Hematopoietic multipotent progenitor cell treated with erythropoietin and hydrocortisone succinate and interleukin-3 and kit ligand, for 4 days (in vitro differentiated cells): ENCODE data around the gene TMEM132D.
"Not testable (repeated sequence)": the region's sequence is repeated elsewhere in the genome, so short reads cannot be mapped to it uniquely, and the experiment has no call there.

Experiments
- DNase-seq: peaks from one replicate; pipeline ENCODE4 v3.0.0-alpha.2; 2015

TMEM132D gene

DNA sequence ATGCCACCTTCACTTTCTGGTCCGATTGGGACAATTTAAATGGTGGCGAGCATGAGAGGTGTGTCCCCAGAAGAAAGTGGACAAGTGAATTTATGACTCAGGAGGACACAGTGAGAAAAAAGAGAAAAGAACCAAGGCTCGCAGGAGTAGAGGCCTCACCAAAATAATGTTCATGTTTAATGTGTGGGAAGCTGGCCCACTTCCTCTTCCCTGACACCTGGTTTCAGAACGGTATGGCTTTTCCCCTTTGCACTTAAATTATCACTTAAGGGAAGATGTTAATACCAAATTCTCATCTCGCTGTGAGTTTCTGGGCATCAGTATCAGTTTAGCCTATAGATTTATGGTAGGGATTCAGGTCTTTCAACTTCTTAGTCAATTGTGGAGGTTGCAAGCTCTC, 824.1 kb downstream of the TMEM132D start:
- no peak for DNase-seq

DNA sequence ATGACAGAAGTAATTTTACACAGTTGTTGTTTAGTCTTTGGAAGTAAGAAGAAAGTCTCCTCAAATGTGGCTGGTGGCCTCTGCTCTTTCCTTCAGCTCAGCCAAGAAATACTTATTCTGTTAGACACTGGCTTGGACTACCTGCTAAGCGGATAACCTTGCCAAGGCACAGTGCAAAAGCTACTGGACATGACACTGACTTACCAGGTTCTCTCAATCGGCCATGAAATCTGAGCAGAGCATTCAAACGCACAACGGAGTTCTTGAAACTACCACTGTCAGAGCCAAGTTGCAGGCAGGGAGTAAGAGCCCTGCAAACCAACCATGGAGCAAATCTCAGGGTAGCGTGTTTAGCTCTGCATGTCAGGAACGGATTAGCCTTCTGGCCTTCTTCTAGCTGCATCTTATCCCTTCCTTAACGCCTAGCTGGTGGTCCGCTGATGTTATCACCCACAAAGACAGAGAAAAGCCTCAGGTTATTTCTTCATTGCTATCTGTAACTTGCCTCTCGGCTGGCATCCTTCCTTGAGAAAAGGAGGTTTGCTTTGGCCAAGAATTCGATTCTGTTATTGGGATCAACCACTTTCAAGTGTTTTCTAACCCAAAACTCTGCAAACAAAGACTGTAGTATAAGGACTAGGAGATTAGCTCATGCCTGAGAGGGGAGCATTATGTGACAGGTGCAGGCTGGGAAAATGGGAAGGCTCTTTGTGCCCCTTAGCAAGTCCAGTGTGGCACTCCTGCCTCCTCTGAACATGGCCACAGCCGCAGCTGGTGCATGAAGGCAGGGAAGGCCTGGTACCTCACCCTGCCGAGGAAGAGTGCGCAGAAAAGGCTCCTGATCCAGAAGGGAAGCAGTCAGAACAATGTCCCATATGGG, 827.1 kb downstream of the TMEM132D start:
- no peak for DNase-seq

DNA sequence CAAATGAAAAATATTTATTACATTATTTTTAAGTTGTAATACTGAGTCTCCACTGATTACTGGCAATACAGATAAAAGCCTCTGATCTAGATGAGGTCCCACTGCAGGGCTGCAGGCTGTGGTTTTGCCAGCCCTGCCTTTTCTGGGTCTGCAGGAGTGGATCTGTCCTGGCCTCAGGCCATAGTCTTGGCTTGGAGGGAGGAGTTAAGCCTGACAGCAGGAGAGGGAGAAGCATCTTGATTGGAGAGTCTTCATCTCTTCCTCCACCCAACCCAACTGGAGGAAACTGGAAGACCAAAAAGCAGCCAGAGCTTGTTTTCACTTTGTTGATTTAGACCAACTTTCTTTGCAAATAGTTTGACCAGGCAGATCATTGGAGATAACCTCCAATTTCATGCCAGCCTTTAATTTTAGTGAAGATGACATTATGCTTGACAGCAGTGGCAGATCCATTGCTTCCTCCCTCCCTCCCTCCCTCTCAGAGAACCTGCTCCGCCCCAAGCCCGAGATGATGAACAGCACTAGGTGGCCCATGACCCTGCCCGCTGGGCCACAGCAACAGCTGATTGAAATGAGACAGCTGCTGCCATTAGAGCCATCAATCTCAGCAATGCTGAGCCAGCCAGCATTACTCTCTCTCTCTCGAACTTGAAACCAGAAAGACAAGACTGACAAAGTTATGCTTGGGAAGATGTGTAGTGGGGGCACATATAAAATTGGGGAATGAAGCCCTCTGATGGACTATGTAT, 828.2 kb downstream of the TMEM132D start:
- no peak for DNase-seq

DNA sequence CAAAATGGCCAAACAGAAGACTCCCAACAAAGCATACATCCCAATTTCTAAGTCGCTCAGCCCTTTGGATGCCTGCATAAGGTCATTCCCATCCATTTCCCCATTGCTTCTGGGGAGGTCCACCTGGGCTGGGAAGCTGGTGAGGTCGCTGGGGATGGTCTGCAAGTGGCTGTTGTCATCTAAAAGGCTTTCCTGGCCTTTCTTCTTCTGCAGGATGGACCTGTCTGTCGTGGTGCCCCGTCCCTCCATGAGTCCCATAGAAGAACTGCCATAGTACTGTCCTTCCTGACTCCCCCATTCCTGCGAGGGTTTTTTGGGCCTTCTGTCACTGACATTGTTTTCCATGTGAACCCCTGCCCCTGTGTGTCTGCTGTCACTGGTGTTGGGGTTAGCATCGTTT, 829.4 kb downstream of the TMEM132D start:
- DNase-seq = no peak

DNA sequence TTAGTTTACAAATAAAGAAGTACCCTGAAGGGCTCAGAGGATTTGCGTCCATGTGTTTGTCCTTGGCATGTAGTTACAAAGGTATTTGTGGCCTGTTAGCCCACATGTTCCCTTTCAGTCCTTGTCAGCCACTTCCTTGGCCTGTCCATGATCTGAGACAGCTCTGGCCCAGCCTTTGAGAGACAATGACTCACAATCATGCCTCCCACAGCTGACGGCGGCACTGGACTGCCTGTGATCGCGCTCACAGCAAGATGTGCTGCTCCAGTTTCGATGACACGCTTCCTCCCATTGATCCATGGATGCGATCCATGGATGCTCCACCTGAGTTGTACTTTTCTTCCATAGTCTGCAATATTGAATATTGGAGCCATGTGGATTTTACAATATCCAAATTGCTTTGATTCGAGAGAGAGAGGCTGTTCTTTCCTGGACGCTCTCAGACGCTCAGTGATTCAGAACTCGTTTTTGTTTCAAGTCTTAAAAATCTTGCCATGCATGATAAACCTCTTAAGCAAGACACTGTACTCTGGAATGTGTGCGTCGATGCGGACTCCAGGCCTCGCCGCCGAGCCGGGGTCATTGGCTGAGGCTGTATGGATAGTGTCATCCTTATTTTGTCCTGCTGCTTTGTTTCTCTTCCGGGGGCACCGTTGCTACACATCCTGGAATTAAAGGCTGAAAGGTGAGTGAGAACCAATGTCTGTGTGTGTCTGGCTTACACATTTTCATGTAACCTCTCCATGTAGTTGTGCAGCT, 830.5 kb downstream of the TMEM132D start:
- no peak for DNase-seq

DNA sequence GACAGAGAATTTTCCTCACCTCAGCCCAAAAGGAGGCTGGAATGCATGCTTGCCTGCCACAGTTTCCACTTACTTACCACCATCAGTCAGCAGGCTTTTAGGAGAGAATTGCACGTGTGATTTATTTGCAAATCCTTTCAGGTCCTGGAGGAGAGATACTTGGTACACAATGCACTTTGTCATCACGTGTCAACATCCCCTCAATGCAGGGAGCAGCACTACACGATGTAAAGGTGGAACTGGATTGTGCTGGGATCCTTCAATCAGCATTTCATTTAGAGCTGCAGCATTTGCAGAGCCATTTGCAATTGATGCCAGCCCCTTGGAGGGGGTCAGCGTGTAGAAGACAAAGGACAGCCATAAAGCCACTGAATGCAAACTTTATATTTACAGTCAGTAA, 832.5 kb downstream of the TMEM132D start:
- DNase-seq = no peak

DNA sequence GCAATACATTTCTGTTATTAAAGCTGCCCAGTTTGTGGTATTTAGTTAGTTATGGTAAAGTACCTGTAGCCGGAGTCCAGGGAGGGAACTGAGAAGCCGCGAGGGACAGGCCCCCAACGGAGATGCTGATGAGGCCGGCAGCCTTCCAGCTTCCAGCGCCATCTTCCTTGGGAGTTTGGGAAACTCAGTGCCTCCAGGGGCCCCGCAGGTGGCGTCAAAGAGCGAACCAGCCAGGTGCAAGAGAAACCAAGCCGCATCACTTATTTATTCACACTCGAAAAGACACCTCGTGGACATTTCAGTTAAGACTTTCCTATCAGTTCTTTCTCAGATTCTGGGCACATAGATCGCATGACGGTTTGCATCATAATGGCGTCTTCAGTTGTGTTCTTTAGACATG, 833.9 kb downstream of the TMEM132D start:
- DNase-seq = no peak

DNA sequence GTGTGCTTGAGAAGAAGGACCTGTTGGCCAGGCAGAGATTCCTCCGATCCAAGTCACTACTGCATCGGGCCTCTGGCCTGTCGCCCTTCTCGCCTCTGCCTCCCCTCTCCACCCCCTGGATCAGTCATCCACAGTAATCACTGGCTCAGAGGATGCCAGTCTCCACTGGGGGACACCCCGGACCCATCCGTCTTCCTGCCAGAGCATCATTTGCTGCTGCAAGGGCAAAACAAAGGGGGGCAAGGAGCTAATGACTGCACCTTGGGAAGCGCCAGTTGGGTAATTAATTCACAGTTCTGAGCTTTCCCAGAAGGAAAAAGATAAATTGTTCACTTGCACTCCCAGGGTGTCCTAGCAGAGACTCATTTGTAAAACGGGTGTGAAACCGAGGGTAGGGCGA, 835.1 kb downstream of the TMEM132D start:
- no peak for DNase-seq

DNA sequence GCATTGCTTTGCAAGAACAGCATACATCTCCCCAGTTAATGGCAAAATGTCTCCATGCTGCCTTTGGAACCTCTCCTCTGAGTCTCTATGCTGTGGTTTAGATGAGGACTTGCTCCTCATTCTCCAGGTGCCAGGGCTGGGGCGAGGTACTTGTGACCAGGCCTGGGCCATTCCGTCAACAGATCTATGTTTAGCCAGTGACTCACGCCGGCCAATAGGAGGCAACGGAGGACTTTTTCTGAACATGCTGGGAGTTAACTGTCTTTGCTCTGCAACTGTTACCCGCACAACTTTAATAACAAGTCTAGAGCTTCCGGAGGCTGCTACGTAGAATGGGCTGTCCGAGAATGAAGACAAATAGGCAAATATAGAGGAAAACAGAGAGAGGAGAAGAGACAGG, 836.3 kb downstream of the TMEM132D start:
- no peak for DNase-seq

DNA sequence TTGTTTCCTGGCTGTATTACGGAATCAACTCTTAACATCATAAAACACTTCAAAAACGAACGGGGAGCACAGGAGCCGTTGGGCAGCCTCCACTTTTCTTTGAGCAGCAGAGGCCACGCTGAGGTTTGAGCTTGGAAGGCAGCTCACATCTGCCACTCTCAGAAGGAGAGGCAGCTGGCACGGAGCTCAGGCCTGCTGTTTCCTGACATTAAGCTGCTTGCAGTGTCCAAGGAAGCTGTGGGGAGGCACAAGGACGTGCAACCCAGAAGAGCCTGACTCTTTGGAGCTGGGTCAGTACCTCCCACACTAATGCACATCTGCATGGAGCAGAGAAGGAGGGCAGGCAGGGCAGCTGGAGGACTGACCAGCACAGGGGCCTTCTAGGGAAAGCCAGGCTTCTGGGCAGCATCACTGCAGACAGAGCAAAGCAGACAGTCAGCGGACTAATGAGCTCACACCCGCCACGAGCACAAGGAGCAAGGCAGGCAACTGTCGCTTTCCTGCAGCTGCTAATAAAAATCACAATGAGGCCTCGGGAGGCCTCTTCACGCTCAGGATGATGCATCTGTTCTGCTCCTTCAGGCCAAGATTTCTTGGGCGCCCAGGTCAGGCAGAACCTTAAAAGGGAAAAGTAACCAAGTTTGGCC, 839.5 kb downstream of the TMEM132D start:
- DNase-seq = no peak

DNA sequence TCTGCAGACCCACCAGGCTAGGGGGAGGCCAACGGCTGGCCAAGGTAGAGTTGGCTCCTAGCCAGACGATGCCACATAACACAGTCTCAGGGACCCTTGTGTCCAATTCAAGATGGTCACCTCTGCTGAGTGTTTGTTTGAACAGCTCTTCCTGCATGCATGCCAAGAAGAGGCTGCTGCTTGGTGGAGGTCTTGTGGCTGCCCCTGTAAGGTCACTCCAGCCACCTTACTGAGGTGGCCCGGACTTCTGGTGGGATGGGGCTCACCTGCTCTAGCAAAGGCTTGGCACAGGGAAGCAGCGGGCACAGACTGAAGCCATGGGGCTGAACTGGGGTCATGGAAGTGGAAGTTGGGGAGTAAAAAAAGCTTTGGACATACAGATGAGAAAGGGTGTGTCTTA, 840.2 kb downstream of the TMEM132D start:
- DNase-seq = no peak

DNA sequence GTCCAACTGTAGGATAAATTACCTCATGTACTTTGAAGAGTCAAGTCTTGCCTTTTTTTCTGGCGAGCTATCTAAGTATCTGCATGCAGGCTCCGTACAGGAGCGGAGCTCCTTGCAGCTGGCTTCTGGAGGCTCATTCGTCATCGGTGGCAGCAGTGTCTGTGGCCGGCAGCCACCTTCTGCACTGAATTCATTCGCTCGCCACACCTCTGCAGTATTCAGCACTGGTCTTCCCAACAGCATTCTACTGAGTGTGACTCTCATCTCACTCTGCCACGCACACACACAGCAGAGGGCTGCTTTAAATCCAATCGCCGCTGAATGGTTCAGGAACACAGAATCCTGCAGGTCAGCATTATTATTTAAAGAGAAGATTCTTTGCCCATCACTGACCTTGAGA, 850.6 kb downstream of the TMEM132D start:
- no peak for DNase-seq

DNA sequence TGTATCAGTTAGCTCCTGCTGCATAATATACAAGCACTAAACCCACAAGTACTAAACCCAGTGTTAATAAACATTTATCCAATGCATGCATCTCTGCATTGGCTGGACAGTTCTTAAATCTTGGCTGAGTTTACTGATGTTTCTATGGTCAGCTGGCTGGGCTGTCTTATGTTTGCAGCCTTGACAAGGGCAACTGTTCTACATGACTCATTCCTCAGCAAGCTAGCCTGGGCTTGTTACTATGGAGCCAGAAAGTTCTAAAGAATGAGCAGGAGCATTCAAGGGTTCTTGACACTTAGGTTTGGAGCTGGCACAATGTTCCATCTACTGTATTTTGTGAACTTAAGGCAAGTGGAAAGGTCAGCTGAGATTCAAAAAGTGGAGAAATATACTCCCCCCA, 851.5 kb downstream of the TMEM132D start:
- DNase-seq = no peak

DNA sequence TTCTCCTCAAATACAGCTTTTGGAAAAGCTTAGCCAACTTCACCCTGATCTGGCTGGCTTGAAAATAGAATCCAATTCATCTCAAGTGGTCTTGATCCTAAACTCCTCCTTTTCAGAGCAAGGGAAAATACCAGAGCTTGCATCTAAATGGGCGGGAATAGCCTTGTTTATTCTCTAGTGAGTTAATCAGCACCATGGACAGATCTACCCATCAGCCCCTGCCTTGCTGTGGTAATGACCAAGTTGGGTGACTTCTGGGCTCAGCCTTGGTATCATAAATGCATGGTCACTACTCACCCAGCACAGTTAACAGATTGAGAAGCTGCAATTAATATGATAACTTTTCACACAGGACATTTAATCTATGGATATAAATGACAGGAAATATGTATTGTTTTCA, 853.9 kb downstream of the TMEM132D start:
- peak; percentile 54 for DNase-seq

DNA sequence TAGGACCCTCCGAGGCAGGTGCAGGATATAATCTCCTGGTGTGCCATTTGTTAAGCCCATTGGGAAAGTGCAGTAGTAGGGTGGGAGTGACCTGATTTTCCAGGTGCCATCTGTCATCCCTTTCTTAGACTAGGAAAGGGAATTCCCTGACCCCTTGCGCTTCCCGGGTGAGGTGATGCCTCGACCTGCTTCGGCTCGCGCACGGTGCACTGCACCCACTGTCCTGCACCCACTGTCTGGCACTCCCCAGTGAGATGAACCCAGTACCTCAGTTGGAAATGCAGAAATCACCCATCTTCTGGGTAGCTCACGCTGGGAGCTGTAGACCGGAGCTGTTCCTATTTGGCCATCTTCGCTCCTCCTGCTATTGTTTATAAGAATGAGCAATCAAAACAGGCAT, 860.5 kb downstream of the TMEM132D start:
- not testable (repeated sequence) for DNase-seq

DNA sequence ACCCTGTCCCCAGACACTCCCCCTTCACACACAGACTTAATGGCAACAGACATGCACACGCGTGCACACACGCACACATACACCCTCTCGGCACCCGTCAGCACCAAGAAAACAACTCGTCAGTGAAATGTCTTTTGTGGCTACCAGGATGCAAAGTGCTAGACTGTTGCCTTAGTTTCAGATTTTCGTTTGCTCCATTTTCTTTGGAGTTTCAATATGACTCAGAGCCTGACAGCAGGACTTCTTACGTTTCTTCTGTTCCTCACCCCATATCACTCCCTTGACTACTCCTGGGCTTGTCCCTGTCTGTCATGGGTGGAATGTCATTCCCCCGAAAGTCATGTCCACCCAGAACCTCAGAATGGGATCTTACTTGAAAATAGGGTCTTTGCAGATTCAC, 867.7 kb downstream of the TMEM132D start:
- DNase-seq = no peak

DNA sequence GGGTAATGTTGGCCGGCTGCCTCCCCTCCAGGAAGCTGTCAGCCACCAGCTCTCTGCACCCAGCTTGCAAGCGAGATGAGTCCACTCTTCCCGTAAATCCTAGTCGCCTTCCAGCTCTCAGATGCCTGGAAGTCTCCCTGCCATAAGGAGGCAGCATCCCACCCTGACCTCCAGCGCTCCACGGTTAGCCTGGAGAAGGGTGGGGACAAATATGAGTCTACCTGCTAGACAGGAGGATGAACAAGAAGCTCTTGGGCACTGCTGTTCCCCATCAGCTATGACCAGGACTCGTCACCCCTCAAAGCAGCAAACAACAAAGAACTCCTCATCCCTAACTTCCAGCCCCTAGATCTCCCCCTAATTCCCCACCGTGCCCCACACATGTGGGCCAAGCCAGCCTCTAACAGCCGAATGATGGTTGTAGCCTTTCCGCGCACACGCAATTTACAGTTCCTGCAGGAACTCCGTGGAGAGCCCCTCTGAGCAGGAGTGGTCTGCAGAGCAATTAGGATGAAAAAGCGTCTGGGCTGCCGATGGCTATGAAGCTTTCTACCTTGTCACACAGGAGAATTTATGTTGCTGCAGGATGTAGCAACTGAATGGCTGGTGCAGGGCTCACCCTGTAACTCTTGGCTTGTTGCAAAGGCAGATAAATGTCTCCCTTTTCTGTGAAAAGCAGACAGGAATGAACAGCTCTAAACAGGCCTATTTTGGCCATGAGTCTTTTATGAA, 869.1 kb downstream of the TMEM132D start:
- DNase-seq = no peak

DNA sequence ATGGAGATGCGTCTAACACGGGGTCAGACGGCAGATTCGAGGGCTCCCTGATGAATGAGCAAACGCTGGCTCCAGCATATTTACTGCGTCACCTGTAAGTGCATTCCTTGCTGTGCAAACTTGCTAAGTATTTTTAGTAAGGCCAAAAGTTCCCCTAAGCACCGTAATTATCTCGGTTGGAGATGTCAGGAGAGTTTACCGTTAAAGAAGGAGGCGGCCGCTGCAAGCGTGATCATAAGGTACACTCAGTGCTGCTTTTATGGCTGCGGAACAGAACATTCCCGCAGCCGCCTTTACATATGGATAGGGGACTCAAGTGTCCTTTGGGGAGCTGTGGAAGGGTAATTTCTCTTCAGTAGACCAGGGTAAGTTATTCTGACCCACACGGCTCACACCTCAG, 875.0 kb downstream of the TMEM132D start:
- DNase-seq = no peak

DNA sequence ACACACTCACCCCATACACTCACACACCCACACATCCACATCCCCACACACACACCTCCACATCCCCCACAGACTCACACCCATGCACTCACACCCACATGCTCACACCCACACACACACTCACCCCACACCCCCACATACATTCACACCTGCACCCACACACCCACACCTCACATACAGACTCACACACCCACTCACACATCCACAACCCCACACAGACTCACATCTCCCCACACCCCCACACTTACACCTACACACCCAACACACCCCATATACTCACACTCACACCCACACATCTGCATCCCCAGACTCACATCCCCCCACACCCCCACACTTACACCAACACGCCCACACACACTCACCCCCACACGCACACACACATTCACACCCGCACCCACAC, 878.8 kb downstream of the TMEM132D start:
- DNase-seq = no peak
